SU-DHL-6 (cell line): ENCODE data around the gene SLC9A9.

Experiments
- H2AFZ ChIP-seq: fragments of 200-600 bp; sonication (generic); 2 replicates; pipeline ENCODE4 v1.6.1; 2014; ENCODE audit warnings: low read depth, mild to moderate bottlenecking, moderate library complexity, mixed read lengths, antibody characterized with exemption, low read length; ENCODE audit not compliant: severe bottlenecking
- H3F3A ChIP-seq: fragments of 200-600 bp; shearing (Covaris generic); 2 replicates; pipeline ENCODE4 v1.6.0; 2016; ENCODE audit warnings: antibody characterized with exemption, mild to moderate bottlenecking; ENCODE audit not compliant: insufficient read depth
- H3K27ac ChIP-seq: fragments of 200-600 bp; sonication (generic); 2 replicates; pipeline ENCODE4 v1.5.1; 2016; ENCODE audit warnings: low read depth, mild to moderate bottlenecking, low read length, moderate library complexity, mixed read lengths
- H3K27me3 ChIP-seq: fragments of 200-600 bp; sonication (generic), shearing (Covaris generic); 2 replicates; pipeline ENCODE4 v1.6.0; 2014; ENCODE audit warnings: mild to moderate bottlenecking, low read length
- H3K36me3 ChIP-seq: fragments of 200-600 bp; sonication (generic); 2 replicates; pipeline ENCODE4 v1.6.1; 2014; ENCODE audit warnings: mild to moderate bottlenecking, low read length, mixed read lengths
- H3K4me2 ChIP-seq: fragments of 300-600, 200-600 bp; shearing (Covaris generic), sonication (generic); 2 replicates; pipeline ENCODE4 v1.6.0; 2014; ENCODE audit warnings: low read length, low read depth, mild to moderate bottlenecking; ENCODE audit not compliant: poor library complexity, severe bottlenecking
- H3K4me3 ChIP-seq: fragments of 200-600 bp; sonication (generic); 2 replicates; pipeline ENCODE4 v1.5.1; 2014; ENCODE audit warnings: antibody characterized with exemption, low read length, mild to moderate bottlenecking, mixed read lengths; ENCODE audit not compliant: insufficient read depth, poor library complexity, severe bottlenecking
- H3K79me2 ChIP-seq: fragments of 200-600 bp; sonication (generic); 2 replicates; pipeline ENCODE4 v1.6.1; 2014; ENCODE audit warnings: mild to moderate bottlenecking, low read length, moderate library complexity; ENCODE audit not compliant: insufficient read depth
- H3K9ac ChIP-seq: fragments of 200-600 bp; sonication (generic); 2 replicates; pipeline ENCODE4 v1.7.0; 2014; ENCODE audit warnings: mild to moderate bottlenecking, low read length
- H3K9me2 ChIP-seq: fragments of 200-600 bp; sonication (generic); replicated peaks from 2 replicates; pipeline ENCODE4 v1.6.1; 2014; ENCODE audit warnings: low read length; ENCODE audit not compliant: insufficient read depth
- H3K9me3 ChIP-seq: fragments of 200-600 bp; sonication (generic); 2 replicates; pipeline ENCODE4 v1.6.1; 2014; ENCODE audit warnings: low read length, mixed read lengths; ENCODE audit not compliant: insufficient read depth
- H4K20me1 ChIP-seq: fragments of 200-600 bp; sonication (generic); 2 replicates; pipeline ENCODE4 v1.6.1; 2014; ENCODE audit warnings: low read depth, mild to moderate bottlenecking, antibody characterized with exemption, low read length, moderate library complexity, mixed read lengths
- EZH2phosphoT487 ChIP-seq: fragments of 200-600 bp; sonication (generic), shearing (Covaris generic); conservative IDR thresholded peaks from 2 replicates; pipeline ENCODE4 v1.6.1; 2018; ENCODE audit warnings: mild to moderate bottlenecking, antibody characterized with exemption, low read length, moderate library complexity, mixed read lengths
- TF ChIP-seq, protein P1 (sequence below): fragments of 200-600 bp; sonication (generic); IDR thresholded peaks from one replicate; pipeline ENCODE4 v1.5.1; 2017; ENCODE audit warnings: antibody characterized with exemption, mild to moderate bottlenecking, low read length, moderate library complexity; ENCODE audit not compliant: insufficient read depth, poor library complexity, severe bottlenecking

SLC9A9 gene

DNA sequence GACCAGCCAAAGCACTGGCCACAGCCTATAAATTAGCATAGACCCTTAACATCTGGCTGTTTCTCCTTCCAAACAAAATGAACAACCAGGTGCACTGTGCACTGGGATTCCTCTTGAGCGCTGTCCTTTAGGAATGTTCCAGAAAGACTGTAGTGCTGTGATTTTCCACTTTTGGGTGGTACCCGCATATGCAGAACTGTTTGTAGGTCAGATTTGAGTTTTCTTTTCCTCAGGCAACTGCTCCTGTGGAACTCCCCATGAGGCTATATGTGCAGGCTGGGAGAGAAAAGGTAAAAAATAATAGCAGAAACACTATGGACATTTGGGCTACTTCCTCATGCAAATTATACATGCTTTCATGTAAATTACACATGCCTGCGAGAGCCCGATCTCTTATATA is 589.6 kb downstream of the SLC9A9 start:
- Histone ChIP-seq H3K79me2 (no peaks in the 10 kb centered on the region), H3K9me3 (no peaks in the 10 kb centered on the region), H3K9me2 (no peaks in the 10 kb centered on the region), H3K27ac (no peak overlapping the region), H3K36me3 (no peaks in the 10 kb centered on the region), H3K27me3 (no peaks in the 10 kb centered on the region), H4K20me1 (no peaks in the 10 kb centered on the region), H3K9ac (no peak overlapping the region), H3K4me2 (no peak overlapping the region), H2AFZ (no peak overlapping the region), H3F3A (no peaks in the 10 kb centered on the region), H3K4me3 (no peak overlapping the region)
- TF ChIP-seq, protein P1, sequence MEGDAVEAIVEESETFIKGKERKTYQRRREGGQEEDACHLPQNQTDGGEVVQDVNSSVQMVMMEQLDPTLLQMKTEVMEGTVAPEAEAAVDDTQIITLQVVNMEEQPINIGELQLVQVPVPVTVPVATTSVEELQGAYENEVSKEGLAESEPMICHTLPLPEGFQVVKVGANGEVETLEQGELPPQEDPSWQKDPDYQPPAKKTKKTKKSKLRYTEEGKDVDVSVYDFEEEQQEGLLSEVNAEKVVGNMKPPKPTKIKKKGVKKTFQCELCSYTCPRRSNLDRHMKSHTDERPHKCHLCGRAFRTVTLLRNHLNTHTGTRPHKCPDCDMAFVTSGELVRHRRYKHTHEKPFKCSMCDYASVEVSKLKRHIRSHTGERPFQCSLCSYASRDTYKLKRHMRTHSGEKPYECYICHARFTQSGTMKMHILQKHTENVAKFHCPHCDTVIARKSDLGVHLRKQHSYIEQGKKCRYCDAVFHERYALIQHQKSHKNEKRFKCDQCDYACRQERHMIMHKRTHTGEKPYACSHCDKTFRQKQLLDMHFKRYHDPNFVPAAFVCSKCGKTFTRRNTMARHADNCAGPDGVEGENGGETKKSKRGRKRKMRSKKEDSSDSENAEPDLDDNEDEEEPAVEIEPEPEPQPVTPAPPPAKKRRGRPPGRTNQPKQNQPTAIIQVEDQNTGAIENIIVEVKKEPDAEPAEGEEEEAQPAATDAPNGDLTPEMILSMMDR: no peak
- no peak for TF ChIP-seq EZH2phosphoT487

DNA sequence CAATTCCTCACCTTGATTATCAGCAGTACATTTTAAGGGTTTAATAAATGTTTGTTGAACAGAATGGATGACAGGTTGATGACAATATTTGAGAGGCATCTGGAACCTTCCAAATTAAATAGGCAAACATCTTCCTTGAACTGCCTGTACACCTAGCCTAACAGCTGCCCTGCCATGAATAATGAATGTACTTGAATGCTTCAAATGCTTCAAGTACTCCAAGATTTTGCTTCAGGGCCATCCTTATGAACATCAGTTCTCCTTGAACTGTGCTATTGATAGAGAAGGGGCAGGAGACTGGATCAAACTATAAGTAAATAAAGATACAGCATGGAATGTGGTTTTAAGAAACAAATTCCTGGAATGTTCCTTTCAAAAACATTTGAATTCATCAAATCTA is 591.9 kb downstream of the SLC9A9 start:
- no peaks in the 10 kb centered on the region for H3K36me3 ChIP-seq
- no peak overlapping the region for H3K27ac ChIP-seq
- H3K9me2 ChIP-seq: no peaks in the 10 kb centered on the region
- no peaks in the 10 kb centered on the region for H4K20me1 ChIP-seq
- no peaks in the 10 kb centered on the region for H3K27me3 ChIP-seq
- no peak overlapping the region for H3K4me3 ChIP-seq
- H3K4me2 ChIP-seq: no peak overlapping the region
- TF ChIP-seq EZH2phosphoT487: no peak
- TF ChIP-seq, protein P1: no peak
- no peak overlapping the region for H2AFZ ChIP-seq
- no peaks in the 10 kb centered on the region for H3K79me2 ChIP-seq
- no peak overlapping the region for H3K9ac ChIP-seq
- no peaks in the 10 kb centered on the region for H3K9me3 ChIP-seq
- H3F3A ChIP-seq: no peaks in the 10 kb centered on the region

DNA sequence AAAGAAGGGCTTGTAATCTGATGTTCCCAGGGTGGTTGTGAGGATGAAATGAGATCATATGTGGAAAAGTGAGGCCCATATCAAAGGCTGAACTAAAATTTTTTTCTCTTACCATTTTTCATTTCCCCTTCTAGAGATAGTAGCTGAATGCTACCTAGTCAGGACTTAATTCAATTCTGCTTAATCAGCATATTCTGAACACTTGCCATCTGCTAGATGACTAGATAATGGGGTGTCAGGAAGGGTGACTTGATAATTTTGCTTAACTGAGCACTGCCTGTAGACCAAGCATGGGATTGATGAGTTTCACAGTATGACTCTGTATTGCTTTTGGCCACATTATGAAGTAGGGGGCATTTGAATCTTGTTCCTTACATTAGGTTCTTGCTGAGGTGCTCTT is 592.5 kb downstream of the SLC9A9 start:
- Histone ChIP-seq H2AFZ (no peak overlapping the region), H3K9me3 (no peaks in the 10 kb centered on the region), H3K4me2 (no peak overlapping the region), H3F3A (no peaks in the 10 kb centered on the region), H4K20me1 (no peaks in the 10 kb centered on the region), H3K36me3 (no peaks in the 10 kb centered on the region), H3K27ac (no peak overlapping the region), H3K9me2 (no peaks in the 10 kb centered on the region), H3K4me3 (no peak overlapping the region), H3K79me2 (no peaks in the 10 kb centered on the region), H3K9ac (no peak overlapping the region), H3K27me3 (no peaks in the 10 kb centered on the region)
- TF ChIP-seq, protein P1: no peak
- no peak for TF ChIP-seq EZH2phosphoT487
